Astrocyte of the cerebellum (primary cell): ENCODE results near the gene UGT2A3.
"Not testable (repeated sequence)": the region's sequence is repeated elsewhere in the genome, so short reads cannot be mapped to it uniquely, and the experiment has no call there.

Experiments used
- DNase-seq: peaks from one replicate; pipeline ENCODE4 v3.0.0-alpha.2; 2011; ENCODE audit warnings: low read depth
- H3K4me3 ChIP-seq: 2 replicates; pipeline ENCODE4 v1.5.1; 2011; ENCODE audit warnings: mild to moderate bottlenecking, low read depth, low read length, moderate library complexity
- CTCF ChIP-seq: IDR thresholded peaks from 2 replicates; pipeline ENCODE4 v1.5.1; 2012; ENCODE audit warnings: low read length, low read depth, moderate library complexity, mild to moderate bottlenecking; ENCODE audit errors: missing control alignments
- in situ Hi-C: cut with HindIII; loops from 2 replicates; pipeline ENCODE4 v1.10.0; 2017; ENCODE audit warnings: low sequenced_read_pairs

Gene UGT2A3

GRCh38 chr4:68963374-68963773, 11.8 kb upstream of the UGT2A3 start:
- H3K4me3 ChIP-seq = no peak overlapping the region
- in situ Hi-C loops = no loop called here
- no peak for TF ChIP-seq CTCF
- DNase-seq = peak; percentile 22

DNA sequence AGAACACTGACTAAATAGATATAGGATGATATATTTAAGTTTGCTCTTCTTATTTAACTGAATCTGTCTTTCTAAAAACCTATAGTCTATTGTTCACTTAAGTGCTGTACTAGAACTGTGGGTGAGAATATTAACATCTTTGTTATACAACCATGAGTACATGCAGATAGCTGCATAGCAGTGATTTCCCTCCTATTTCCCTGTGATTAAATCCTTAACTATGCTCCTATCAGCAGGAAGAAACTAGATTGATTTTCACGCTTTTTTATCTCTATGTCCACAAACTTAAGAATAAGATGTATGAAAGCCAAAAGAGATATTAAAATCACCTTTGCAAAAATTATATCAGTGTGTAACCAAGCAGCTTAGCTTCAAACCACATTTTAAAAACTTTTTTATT, 11.3 kb upstream of the UGT2A3 start:
- DNase-seq = no peak
- in situ Hi-C loops = no loop called here

GRCh38 chr4:68960294-68961163, 8.9 kb upstream of the UGT2A3 start:
- H3K4me3 ChIP-seq = no peak overlapping the region
- DNase-seq = no peak
- in situ Hi-C loops = no loop called here
- no peak for TF ChIP-seq CTCF

More for the DNA sequence above, 11.3 kb upstream of the UGT2A3 start:
- no peak for TF ChIP-seq CTCF
- H3K4me3 ChIP-seq = no peak overlapping the region

- DNase-seq, in situ Hi-C loops, H3K4me3 ChIP-seq: not testable (repeated sequence)
Measured at GRCh38 chr4:68959085-68959484, 7.5 kb upstream of the UGT2A3 start.

DNA sequence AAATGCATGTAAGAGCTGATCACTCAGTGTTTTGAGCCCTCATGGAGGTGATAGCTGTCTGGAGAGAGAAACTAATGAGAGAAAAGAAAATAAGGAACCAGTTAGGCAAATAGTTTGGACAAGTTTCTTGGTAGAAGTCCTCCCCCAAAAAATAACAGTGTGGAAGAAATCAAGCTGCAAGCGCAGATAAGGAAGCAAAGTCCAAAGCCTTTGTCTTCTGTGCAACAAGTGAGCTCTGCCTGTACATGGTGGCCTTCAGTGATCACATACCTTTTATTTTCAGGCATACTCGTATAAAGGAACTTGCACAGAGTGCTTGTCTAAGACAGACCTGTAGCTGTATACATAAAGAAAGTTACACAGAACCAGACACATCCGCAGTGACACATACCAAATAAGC, 2.5 kb upstream of the UGT2A3 start:
- H3K4me3 ChIP-seq = no peak overlapping the region
- TF ChIP-seq CTCF = no peak
- no peak for DNase-seq
- in situ Hi-C loops = no loop called here

DNA sequence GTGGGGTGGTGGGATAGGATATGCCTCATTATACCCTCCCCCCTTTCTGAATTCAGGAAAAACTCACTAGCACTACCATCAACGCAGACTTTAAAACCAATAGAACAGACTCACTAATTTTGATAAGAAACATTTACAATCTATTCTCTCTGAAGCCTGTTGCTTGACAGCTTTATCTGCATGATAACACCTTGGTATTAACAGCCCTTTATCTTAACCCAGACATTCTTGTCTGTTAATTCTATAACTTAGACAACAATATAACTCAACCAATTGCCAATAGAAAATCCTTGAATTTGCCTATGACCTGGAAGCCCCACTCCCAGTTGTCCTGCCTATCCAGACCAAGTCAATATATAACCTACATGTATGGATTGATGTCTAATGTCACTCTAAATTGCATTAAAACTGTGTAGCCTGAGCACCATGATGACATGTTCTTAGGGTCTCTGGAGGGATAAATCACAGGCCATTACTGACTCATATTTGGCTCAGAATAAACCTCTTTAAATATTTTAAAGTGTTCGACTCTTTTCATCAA, 1.5 kb upstream of the UGT2A3 start:
- no peak for TF ChIP-seq CTCF
- in situ Hi-C loops = no loop called here
- H3K4me3 ChIP-seq = no peak overlapping the region
- no peak for DNase-seq
